ENCODE data around the gene TMED10.

Gene TMED10

DNA sequence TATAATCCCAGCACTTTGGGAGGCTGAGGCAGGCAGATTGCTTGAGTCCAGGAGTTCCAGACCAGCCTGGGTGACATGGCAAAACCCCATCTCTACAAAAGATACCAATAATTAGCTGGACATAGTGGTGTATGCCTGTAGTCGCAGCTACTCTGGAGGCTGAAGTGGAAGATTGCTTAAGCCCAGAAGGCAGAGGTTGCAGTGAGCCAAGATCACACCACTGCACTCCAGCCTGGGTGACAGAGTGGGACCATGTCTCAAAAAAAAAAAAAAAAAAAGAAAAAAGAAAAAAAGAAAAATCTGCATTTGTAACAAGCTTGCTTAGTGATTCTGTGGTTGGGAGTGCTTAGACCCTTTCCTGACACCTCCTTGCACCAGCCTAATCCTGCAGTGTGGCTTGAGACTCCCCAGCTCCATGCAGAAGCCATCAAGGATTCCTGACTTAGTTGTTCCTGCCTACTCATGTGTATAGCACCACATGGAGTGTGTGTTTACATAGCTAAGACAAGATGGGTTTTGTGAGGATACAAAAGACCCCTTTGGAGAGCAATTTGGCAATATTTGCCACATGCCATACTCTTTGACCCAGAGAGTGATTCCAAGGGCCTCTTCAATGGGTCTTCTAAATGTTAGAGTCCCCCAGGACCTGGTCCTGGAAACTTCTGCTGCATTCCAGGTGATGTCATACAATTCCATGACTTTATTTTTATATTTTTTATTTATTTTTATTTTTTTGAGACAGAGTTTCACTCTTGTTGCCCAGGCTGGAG lies 5.1 kb upstream of the TMED10 start:
- TF ChIP-seq FOXP2 (optimal IDR thresholded peaks at IDR 0.05; ENCODE audit: borderline replicate concordance, extremely low read depth, extremely low read length, insufficient read depth) (no peak), SIN3A (IDR thresholded peaks at IDR 0.05; ENCODE audit: borderline replicate concordance, insufficient read depth, low read length) (no peak), TAF1 (IDR thresholded peaks at IDR 0.05; ENCODE audit: borderline replicate concordance, insufficient read depth, low read length) (no peak), POLR2AphosphoS5 (IDR thresholded peaks at IDR 0.05; ENCODE audit: low read depth, low read length) (no peak)
- TF ChIP-seq, protein P1, sequence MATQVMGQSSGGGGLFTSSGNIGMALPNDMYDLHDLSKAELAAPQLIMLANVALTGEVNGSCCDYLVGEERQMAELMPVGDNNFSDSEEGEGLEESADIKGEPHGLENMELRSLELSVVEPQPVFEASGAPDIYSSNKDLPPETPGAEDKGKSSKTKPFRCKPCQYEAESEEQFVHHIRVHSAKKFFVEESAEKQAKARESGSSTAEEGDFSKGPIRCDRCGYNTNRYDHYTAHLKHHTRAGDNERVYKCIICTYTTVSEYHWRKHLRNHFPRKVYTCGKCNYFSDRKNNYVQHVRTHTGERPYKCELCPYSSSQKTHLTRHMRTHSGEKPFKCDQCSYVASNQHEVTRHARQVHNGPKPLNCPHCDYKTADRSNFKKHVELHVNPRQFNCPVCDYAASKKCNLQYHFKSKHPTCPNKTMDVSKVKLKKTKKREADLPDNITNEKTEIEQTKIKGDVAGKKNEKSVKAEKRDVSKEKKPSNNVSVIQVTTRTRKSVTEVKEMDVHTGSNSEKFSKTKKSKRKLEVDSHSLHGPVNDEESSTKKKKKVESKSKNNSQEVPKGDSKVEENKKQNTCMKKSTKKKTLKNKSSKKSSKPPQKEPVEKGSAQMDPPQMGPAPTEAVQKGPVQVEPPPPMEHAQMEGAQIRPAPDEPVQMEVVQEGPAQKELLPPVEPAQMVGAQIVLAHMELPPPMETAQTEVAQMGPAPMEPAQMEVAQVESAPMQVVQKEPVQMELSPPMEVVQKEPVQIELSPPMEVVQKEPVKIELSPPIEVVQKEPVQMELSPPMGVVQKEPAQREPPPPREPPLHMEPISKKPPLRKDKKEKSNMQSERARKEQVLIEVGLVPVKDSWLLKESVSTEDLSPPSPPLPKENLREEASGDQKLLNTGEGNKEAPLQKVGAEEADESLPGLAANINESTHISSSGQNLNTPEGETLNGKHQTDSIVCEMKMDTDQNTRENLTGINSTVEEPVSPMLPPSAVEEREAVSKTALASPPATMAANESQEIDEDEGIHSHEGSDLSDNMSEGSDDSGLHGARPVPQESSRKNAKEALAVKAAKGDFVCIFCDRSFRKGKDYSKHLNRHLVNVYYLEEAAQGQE (IDR thresholded peaks at IDR 0.05; ENCODE audit: insufficient read depth in 1 of 2, low read depth in 2 of 2, low read length in 2 of 2), result no peak

GRCh38 chr14:75175677-75176141 lies 703 bp downstream of the TMED10 start:
- TF ChIP-seq, protein P1 (IDR thresholded peaks at IDR 0.05; ENCODE audit: insufficient read depth in 1 of 2, low read depth in 2 of 2, low read length in 2 of 2), result no peak
- TF ChIP-seq SIN3A (IDR thresholded peaks at IDR 0.05; ENCODE audit: borderline replicate concordance, insufficient read depth, low read length), result no peak
- no peak for TF ChIP-seq TAF1 (IDR thresholded peaks at IDR 0.05; ENCODE audit: borderline replicate concordance, insufficient read depth, low read length)
- TF ChIP-seq FOXP2 (optimal IDR thresholded peaks at IDR 0.05; ENCODE audit: borderline replicate concordance, extremely low read depth, extremely low read length, insufficient read depth), result no peak
- TF ChIP-seq POLR2AphosphoS5 (IDR thresholded peaks at IDR 0.05; ENCODE audit: low read depth, low read length), result no peak

- TF ChIP-seq, protein P1 (IDR thresholded peaks at IDR 0.05; ENCODE audit: insufficient read depth in 1 of 2, low read depth in 2 of 2, low read length in 2 of 2), result peak in 1 of 2 experiments; percentile 36; a peak in 1 of 4 replicates
- TF ChIP-seq SIN3A (IDR thresholded peaks at IDR 0.05; ENCODE audit: borderline replicate concordance, insufficient read depth, low read length), result no peak
Measured at GRCh38 chr14:75174066-75174465, 2.3 kb downstream of the TMED10 start.

DNA sequence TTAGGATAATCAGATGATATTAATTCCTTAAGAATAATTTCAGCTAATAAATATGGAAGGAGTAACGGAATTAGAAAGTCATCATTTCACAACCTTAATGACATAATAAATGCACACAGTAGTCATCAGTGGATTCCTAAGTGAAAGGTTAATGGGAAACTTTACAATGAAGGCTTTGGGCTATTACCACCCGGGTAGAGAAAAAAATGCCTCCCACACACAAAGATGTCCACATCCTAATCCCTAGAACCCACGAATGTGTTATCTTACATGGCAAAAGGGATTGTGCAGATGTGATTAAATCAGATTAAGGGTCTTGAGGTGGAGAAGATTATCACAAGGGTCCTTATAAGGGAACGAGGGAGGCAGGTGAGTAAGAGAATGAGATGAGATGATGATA lies 5.6 kb downstream of the TMED10 start:
- TF ChIP-seq, protein P1 (IDR thresholded peaks at IDR 0.05; ENCODE audit: insufficient read depth in 1 of 2, low read depth in 2 of 2, low read length in 2 of 2), result no peak
